Lower lobe of right lung (tissue), 2 donors: ENCODE measurements around the gene GALE. TPM values are rescaled to one million over a fixed set of nuclear protein-coding genes. Genes with fewer than 3 reads are reported as not detected.
A peak's percentile ranks its signal among the peaks of the same experiment; 100 is the strongest.
"Not testable (repeated sequence)": the region's sequence is repeated elsewhere in the genome, so short reads cannot be mapped to it uniquely, and the experiment has no call there.

ENCODE experiments used
- ATAC-seq, 2 donors: fragments of 200-7000 bp; cut with Tn5 transposase; one replicate each; pipeline ENCODE4 v1.9.1; 2020 to 2022; ENCODE audit warnings: mild to moderate bottlenecking in 2 of 2, moderate library complexity in 2 of 2
- DNase-seq: peaks from one replicate; pipeline ENCODE4 v3.0.0-alpha.2; 2020
- H3K27ac ChIP-seq: fragments of 200-600 bp; one replicate; pipeline ENCODE4 v1.8.0; 2022
- H3K27me3 ChIP-seq: fragments of 200-600 bp; one replicate; pipeline ENCODE4 v1.8.0; 2022; ENCODE audit warnings: low read depth
- H3K36me3 ChIP-seq: fragments of 200-600 bp; one replicate; pipeline ENCODE4 v1.8.0; 2022; ENCODE audit warnings: mild to moderate bottlenecking
- H3K4me1 ChIP-seq: fragments of 200-600 bp; one replicate; pipeline ENCODE4 v1.8.0; 2022
- H3K4me3 ChIP-seq: fragments of 200-600 bp; one replicate; pipeline ENCODE4 v1.8.0; 2022; ENCODE audit warnings: mild to moderate bottlenecking
- H3K9me3 ChIP-seq: fragments of 200-600 bp; one replicate; pipeline ENCODE4 v1.8.0; 2022
- intact Hi-C: fragments of 100-400 bp; cut with DNase I; formaldehyde crosslinking; loops from one replicate; pipeline ENCODE4 v1.11.0; 2022
- total RNA-seq: library from RNA; stranded (reverse); fragmentation: NEBNext Ultra II Directional; extraction: Animal tissue kit (Norgen Biotek cat#: 25700); gene quantifications from one replicate; pipeline ENCODE4 v1.2.1, GENCODE V29; 2021
- TF ChIP-seq, protein P1 (sequence below): fragments of 200-600 bp; IDR thresholded peaks from one replicate; pipeline ENCODE4 v1.8.0; 2022; ENCODE audit warnings: antibody characterized with exemption, mild to moderate bottlenecking
- donor health status: DM: no; HTN: yes; CAD: no; lungs with severe emphysema.

GALE gene
- total RNA-seq, 1 donor from 2014 or later = 49.8 TPM

DNA sequence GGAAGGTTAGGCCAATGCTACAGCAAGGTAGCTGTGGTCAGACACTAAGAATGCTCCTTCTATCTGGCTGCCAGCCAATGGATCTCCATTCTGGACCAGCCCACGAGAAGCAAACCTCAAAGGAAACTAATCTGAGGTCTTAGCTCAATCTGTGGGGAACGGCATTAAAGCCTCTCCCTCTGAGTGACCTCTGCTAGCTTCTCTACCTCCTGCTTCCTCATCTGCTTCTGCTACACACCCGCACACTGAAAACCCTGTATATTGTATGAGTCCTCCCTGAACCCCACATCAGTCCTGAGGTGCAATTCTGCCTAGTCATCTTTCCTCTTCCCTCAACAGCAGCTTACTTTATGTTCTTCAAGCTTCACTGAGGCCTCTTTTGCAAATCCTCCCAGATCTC, 6.9 kb upstream of the GALE start:
- Histone ChIP-seq H3K27ac (no peak overlapping the region), H3K27me3 (no peaks in the 10 kb centered on the region), H3K4me3 (no peak overlapping the region), H3K36me3 (peaks cover 46% of the 10 kb centered on the region), H3K9me3 (no peaks in the 10 kb centered on the region), H3K4me1 (peaks cover 13% of the 10 kb centered on the region)
- TF ChIP-seq, protein P1, sequence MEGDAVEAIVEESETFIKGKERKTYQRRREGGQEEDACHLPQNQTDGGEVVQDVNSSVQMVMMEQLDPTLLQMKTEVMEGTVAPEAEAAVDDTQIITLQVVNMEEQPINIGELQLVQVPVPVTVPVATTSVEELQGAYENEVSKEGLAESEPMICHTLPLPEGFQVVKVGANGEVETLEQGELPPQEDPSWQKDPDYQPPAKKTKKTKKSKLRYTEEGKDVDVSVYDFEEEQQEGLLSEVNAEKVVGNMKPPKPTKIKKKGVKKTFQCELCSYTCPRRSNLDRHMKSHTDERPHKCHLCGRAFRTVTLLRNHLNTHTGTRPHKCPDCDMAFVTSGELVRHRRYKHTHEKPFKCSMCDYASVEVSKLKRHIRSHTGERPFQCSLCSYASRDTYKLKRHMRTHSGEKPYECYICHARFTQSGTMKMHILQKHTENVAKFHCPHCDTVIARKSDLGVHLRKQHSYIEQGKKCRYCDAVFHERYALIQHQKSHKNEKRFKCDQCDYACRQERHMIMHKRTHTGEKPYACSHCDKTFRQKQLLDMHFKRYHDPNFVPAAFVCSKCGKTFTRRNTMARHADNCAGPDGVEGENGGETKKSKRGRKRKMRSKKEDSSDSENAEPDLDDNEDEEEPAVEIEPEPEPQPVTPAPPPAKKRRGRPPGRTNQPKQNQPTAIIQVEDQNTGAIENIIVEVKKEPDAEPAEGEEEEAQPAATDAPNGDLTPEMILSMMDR = no peak
- DNase-seq = no peak
- intact Hi-C loops = no loop called here
- ATAC-seq = no peak

DNA sequence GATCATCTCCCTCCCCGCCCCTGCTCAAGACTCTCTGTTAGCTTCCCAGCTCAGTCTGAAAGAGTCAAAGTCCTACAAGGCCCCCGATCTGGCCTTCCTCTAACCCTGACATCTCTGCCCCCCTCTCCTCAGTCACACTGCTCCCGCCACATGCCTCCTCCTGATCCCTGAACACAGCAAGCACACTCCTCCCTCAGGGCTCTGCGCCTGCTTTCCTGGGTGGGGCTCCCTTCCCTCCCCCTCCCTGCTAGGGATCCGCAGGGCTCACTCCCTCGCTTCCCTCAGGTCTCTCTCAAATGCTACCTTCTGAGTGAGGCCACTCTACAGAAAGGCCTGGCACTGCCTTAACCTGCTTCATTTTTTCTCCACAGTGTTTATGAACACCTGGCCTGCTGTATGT, 5.7 kb upstream of the GALE start:
- DNase-seq (no peak), ATAC-seq (no peak)
- Histone ChIP-seq H3K4me3 (no peak overlapping the region), H3K27me3 (no peaks in the 10 kb centered on the region), H3K4me1 (peaks cover 22% of the 10 kb centered on the region), H3K27ac (no peak overlapping the region), H3K36me3 (peaks cover 41% of the 10 kb centered on the region), H3K9me3 (no peaks in the 10 kb centered on the region)
- intact Hi-C loops = no loop called here
- TF ChIP-seq, protein P1 = no peak

DNA sequence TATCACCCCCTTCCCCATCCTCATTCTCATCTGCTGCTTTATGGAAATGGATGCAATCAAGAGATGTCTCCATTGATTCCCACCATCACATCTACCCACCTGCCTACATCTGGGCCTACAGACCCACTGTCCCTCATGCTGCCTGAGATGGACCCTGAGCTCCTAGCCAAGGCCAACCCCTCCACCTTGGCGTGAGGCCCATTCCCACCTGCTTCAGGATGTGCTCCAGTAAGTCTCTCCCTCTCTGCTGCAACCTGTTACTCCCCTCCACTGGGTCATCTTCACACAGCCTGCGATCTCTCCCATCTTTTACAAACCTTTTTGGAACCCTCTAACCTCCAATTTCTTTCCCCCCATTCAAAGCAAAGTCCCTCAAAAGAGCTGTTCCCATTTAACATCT, 4.5 kb upstream of the GALE start:
- intact Hi-C loops = no loop called here
- TF ChIP-seq, protein P1 = no peak
- DNase-seq (no peak), ATAC-seq (no peak)
- peaks cover 19% of the 10 kb centered on the region for H3K4me1 ChIP-seq
- no peaks in the 10 kb centered on the region for H3K9me3 ChIP-seq
- peaks cover 37% of the 10 kb centered on the region for H3K36me3 ChIP-seq
- no peak overlapping the region for H3K4me3 ChIP-seq
- no peaks in the 10 kb centered on the region for H3K27me3 ChIP-seq
- H3K27ac ChIP-seq = no peak overlapping the region

DNA sequence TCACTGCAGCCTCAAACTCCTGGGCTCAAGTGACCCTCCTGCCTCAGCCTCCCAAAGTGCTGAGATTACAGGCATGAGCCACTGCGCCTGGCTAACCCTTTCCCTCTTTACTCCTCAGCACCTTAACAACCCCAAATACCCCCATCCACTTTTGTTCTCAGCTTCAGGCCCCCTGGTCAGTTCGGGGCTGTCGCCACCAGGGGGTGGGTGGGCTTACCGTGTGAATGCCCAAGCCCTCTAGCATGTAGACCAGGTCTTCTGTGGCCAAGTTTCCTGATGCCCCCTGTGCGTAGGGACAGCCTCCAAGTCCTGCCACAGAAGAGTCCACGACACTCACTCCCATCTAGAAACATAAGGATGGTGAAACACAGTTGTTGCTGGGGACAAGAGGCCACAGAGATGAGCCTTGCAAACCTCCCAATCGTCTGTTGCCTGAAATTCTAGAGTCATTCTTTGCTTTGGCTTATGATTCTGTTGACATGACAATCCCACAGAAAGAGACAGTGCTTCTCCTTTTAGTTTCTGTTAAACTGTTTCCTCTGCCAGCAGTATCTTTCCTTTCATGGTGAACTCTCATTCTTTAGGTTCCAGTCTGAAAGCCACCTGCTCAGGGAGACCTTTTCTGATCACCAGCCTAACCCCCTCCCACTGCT, 3.8 kb upstream of the GALE start:
- intact Hi-C loops = no loop called here
- no peak for DNase-seq
- no peak for ATAC-seq
- Histone ChIP-seq H3K27ac (no peak overlapping the region), H3K36me3 (peaks cover 37% of the 10 kb centered on the region), H3K4me3 (no peak overlapping the region), H3K27me3 (no peaks in the 10 kb centered on the region), H3K4me1 (peaks cover 19% of the 10 kb centered on the region), H3K9me3 (no peaks in the 10 kb centered on the region)
- TF ChIP-seq, protein P1 = peak; percentile 8

DNA sequence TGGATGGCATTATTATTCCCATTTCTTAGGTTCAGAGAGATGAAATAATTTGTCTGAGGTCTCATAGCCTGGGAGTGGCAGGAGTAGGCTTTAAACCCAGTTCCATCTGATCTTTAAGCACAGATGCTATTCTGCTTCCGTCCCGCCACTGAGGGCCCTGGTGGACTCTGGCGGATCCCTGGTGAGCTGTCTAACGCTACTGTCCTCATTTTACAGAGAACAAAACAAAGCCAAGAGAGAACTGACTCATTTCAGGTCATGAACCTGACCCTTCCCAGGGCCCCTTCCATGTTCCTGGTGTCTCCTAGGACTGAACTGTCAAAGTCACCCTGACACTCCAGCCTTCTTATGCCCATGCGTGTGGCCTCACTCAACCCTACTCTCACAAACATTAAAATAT, 3.1 kb upstream of the GALE start:
- Histone ChIP-seq H3K27me3 (no peaks in the 10 kb centered on the region), H3K4me3 (no peak overlapping the region), H3K36me3 (peaks cover 37% of the 10 kb centered on the region), H3K9me3 (no peaks in the 10 kb centered on the region), H3K27ac (no peak overlapping the region), H3K4me1 (peaks cover 24% of the 10 kb centered on the region)
- no peak for ATAC-seq
- intact Hi-C loops = no loop called here
- TF ChIP-seq, protein P1 = no peak
- DNase-seq = no peak

DNA sequence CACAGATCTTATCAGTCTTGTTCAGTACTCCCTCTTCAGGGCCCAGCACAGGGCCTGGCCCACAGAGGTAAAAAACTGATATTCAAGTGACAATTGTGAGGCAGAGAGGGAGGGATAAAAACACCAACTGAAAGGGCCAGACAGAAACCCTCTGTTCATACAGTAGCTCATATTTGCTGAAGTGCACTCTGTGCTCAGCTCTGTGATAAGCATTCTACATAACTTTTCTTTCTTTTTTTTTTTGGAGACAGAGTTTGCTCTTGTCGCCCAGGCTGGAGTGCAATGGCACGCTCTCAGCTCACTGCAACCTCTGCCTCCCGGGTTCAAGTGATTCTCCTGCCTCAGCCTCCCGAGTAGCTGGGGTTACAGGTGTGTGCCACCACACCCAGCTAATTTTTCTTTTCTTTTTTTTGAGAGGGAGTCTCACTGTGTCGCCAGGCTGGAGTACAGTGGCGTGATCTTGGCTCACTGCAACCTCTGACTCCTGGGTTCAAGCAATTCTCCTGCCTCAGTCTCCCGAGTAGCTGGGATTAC, 2.3 kb upstream of the GALE start:
- peaks cover 30% of the 10 kb centered on the region for H3K4me1 ChIP-seq
- H3K4me3 ChIP-seq, DNase-seq, H3K9me3 ChIP-seq, H3K27me3 ChIP-seq, H3K27ac ChIP-seq, intact Hi-C loops, ATAC-seq: not testable (repeated sequence)
- H3K36me3 ChIP-seq = peaks cover 38% of the 10 kb centered on the region
